Panc1 (cell line): ENCODE results near the gene INAFM2.

ENCODE experiments used
- CTCF ChIP-seq: fragments of 450-650 bp; IDR thresholded peaks from 2 replicates; pipeline ENCODE4 v1.5.1; 2017; ENCODE audit warnings: mild to moderate bottlenecking
- POLR2AphosphoS5 ChIP-seq: IDR thresholded peaks from 2 replicates; pipeline ENCODE4 v1.6.1; 2012; ENCODE audit warnings: mild to moderate bottlenecking, low read depth, low read length, moderate library complexity

- TF ChIP-seq CTCF = no peak
- TF ChIP-seq POLR2AphosphoS5 = no peak
Observed at GRCh38 chr15:40353697-40354096, 30.2 kb downstream of the INAFM2 start.
